HG02840 (cell line): Measurements from ENCODE around the gene RIBC2.
"Not testable (repeated sequence)": the region's sequence is repeated elsewhere in the genome, so short reads cannot be mapped to it uniquely, and the experiment has no call there.

Experiments used
- ATAC-seq: cut with Tn5 transposase; IDR thresholded peaks from one replicate; pipeline ENCODE4 v1.9.1; 2021; ENCODE audit warnings: mild to moderate bottlenecking, moderate library complexity, moderate number of reproducible peaks; ENCODE audit not compliant: unreplicated experiment, low FRiP score

The RIBC2 gene

GRCh38 chr22:45423524-45423923, 10.0 kb downstream of the RIBC2 start:
- ATAC-seq = no peak

GRCh38 chr22:45424241-45424731, 10.8 kb downstream of the RIBC2 start:
- ATAC-seq = no peak

GRCh38 chr22:45425101-45425500, 11.6 kb downstream of the RIBC2 start:
- no peak for ATAC-seq

- no peak for ATAC-seq
Observed at GRCh38 chr22:45425531-45426265, 12.2 kb downstream of the RIBC2 start.

GRCh38 chr22:45426387-45426786, 12.9 kb downstream of the RIBC2 start:
- no peak for ATAC-seq

- no peak for ATAC-seq
Observed at GRCh38 chr22:45427114-45427513, 13.6 kb downstream of the RIBC2 start.

GRCh38 chr22:45428391-45429385, 15.2 kb downstream of the RIBC2 start:
- no peak for ATAC-seq

GRCh38 chr22:45429424-45429823, 15.9 kb downstream of the RIBC2 start:
- no peak for ATAC-seq

GRCh38 chr22:45429981-45430775, 16.7 kb downstream of the RIBC2 start:
- no peak for ATAC-seq

- ATAC-seq = no peak
Observed at GRCh38 chr22:45430871-45431270, 17.4 kb downstream of the RIBC2 start.

GRCh38 chr22:45434981-45435380, 21.5 kb downstream of the RIBC2 start:
- ATAC-seq = no peak

GRCh38 chr22:45435544-45436139, 22.1 kb downstream of the RIBC2 start:
- no peak for ATAC-seq

GRCh38 chr22:45436871-45437517, 23.5 kb downstream of the RIBC2 start:
- ATAC-seq = not testable (repeated sequence)

- ATAC-seq = no peak
Observed at GRCh38 chr22:45438336-45438735, 24.8 kb downstream of the RIBC2 start.

GRCh38 chr22:45440688-45441087, 27.2 kb downstream of the RIBC2 start:
- ATAC-seq = not testable (repeated sequence)

- ATAC-seq = no peak
Observed at GRCh38 chr22:45441138-45441537, 27.6 kb downstream of the RIBC2 start.

- no peak for ATAC-seq
Observed at GRCh38 chr22:45442116-45442515, 28.6 kb downstream of the RIBC2 start.

- no peak for ATAC-seq
Observed at GRCh38 chr22:45444168-45444567, 30.7 kb downstream of the RIBC2 start.

GRCh38 chr22:45445031-45445710, 31.7 kb downstream of the RIBC2 start:
- ATAC-seq = no peak
